GM12878 (cell line): ENCODE results near the gene PPP1R18. TPM values are rescaled to one million over a fixed set of nuclear protein-coding genes. Genes with fewer than 3 reads are reported as not detected.

ENCODE experiments used
- ASH2L ChIP-seq: fragments of 300-600, 200-600 bp; sonication (generic); IDR thresholded peaks from 2 replicates; pipeline ENCODE4 v1.6.1; 2017; ENCODE audit warnings: low read depth, mild to moderate bottlenecking, borderline replicate concordance
- BHLHE40 ChIP-seq, 2 experiments: fragments of 450-650 bp in 1 of 2; IDR thresholded peaks; 2 replicates each; pipeline ENCODE4 v1.6.1; 2011 to 2017; ENCODE audit warnings: low read depth in 2 of 2, borderline replicate concordance in 1 of 2, improper control_type of control experiment in 1 of 2, low read length in 1 of 2, mild to moderate bottlenecking in 1 of 2
- CBX5 ChIP-seq: sonication (generic); IDR thresholded peaks from 2 replicates; pipeline ENCODE4 v1.6.1; 2016; ENCODE audit warnings: low read depth, moderate library complexity, mild to moderate bottlenecking, inconsistent platforms
- CHD2 ChIP-seq: IDR thresholded peaks from 2 replicates; pipeline ENCODE4 v1.6.1; 2011; ENCODE audit warnings: low read depth, low read length, improper control_type of control experiment, borderline replicate concordance
- ESRRA ChIP-seq: IDR thresholded peaks from 2 replicates; pipeline ENCODE4 v1.6.1; 2012; ENCODE audit warnings: mild to moderate bottlenecking, low read length, improper control_type of control experiment
- FOXK2 ChIP-seq: fragments of 450-650 bp; IDR thresholded peaks from 2 replicates; pipeline ENCODE4 v1.6.1; 2017; ENCODE audit warnings: mild to moderate bottlenecking, moderate library complexity
- HDAC2 ChIP-seq: fragments of 200-600 bp; sonication (generic); IDR thresholded peaks from 2 replicates; pipeline ENCODE4 v1.6.1; 2017
- KDM1A ChIP-seq: fragments of 200-600 bp; sonication (generic); IDR thresholded peaks from 2 replicates; pipeline ENCODE4 v1.6.1; 2016; ENCODE audit warnings: borderline replicate concordance
- KLF5 ChIP-seq: fragments of 450-650 bp; IDR thresholded peaks from 2 replicates; pipeline ENCODE4 v1.6.1; 2014; ENCODE audit warnings: mild to moderate bottlenecking; ENCODE audit not compliant: partially characterized antibody
- LARP7 ChIP-seq: fragments of 450-650 bp; IDR thresholded peaks from 2 replicates; pipeline ENCODE4 v1.6.1; 2017; ENCODE audit warnings: mild to moderate bottlenecking
- MTA3 ChIP-seq: IDR thresholded peaks from 2 replicates; pipeline ENCODE4 v1.6.1; 2012; ENCODE audit warnings: low read length, inconsistent platforms, borderline replicate concordance
- NBN ChIP-seq: fragments of 450-650 bp; IDR thresholded peaks from 2 replicates; pipeline ENCODE4 v1.6.1; 2016
- NFXL1 ChIP-seq: fragments of 450-650 bp; IDR thresholded peaks from 2 replicates; pipeline ENCODE4 v1.6.1; 2017; ENCODE audit warnings: antibody characterized with exemption, mild to moderate bottlenecking, borderline replicate concordance
- NR2C2 ChIP-seq: IDR thresholded peaks from 2 replicates; pipeline ENCODE4 v1.6.1; 2011; ENCODE audit warnings: borderline replicate concordance, low read depth; ENCODE audit not compliant: control insufficient read depth, insufficient read length
- RB1 ChIP-seq: fragments of 450-650 bp; formaldehyde crosslinking; IDR thresholded peaks from 2 replicates; pipeline ENCODE4 v1.6.1; 2017; ENCODE audit warnings: mild to moderate bottlenecking, borderline replicate concordance
- TBL1XR1 ChIP-seq: IDR thresholded peaks from 2 replicates; pipeline ENCODE4 v1.6.1; 2012; ENCODE audit warnings: low read depth, low read length, improper control_type of control experiment
- YY1 ChIP-seq: IDR thresholded peaks from 2 replicates; pipeline ENCODE4 v1.6.1; 2011; ENCODE audit warnings: low read depth, mild to moderate bottlenecking, low read length
- ZNF274 ChIP-seq: IDR thresholded peaks from one replicate; pipeline ENCODE4 v1.8.0; 2011; ENCODE audit not compliant: insufficient read length, insufficient read depth
- polyA plus RNA-seq, 11 experiments: library from polyadenylated mRNA; depleted of rRNA in 4 of 11; unstranded in 6 of 11; stranded (reverse) in 5 of 11; fragments of >200 nt; fragmentation: Nextera tagmentation in 4 of 11; fragmentation: Illumina TruSeq in 1 of 11; extraction: Ambion mirVana in 4 of 11; extraction: Trizol in 1 of 11; gene quantifications; 1 replicate in 1 of 11; 2 replicates in 10 of 11; pipeline versions ENCODE4 v1.2.1 to v1.2.3, GENCODE V29; 2011 to 2016; ENCODE audit warnings: inconsistent platforms in 2 of 11, missing spikeins in 2 of 11, low read depth in 1 of 11
- total RNA-seq, 4 experiments: library from RNA; depleted of rRNA in 3 of 4; stranded (reverse); fragments of >200 nt in 3 of 4; fragmentation: Illumina TruSeq in 1 of 4; extraction: Trizol in 1 of 4; gene quantifications; 2 replicates each; pipeline versions ENCODE4 v1.2.1 to v1.2.3, GENCODE V29; 2013 to 2021
- TF ChIP-seq, protein P1 (sequence below): fragments of 450-650 bp; IDR thresholded peaks from 2 replicates; pipeline ENCODE4 v1.6.1; 2017; ENCODE audit warnings: low read depth, mild to moderate bottlenecking, moderate library complexity
- TF ChIP-seq, protein P2 (sequence below): fragments of 450-650 bp; IDR thresholded peaks from 2 replicates; pipeline ENCODE4 v1.6.1; 2016; ENCODE audit warnings: mild to moderate bottlenecking
- TF ChIP-seq, protein P3 (sequence below): IDR thresholded peaks from 2 replicates; pipeline ENCODE4 v1.6.1; 2012; ENCODE audit warnings: low read depth, low read length, improper control_type of control experiment
- TF ChIP-seq, protein P4 (sequence below): fragments of 450-650 bp; IDR thresholded peaks from 2 replicates; pipeline ENCODE4 v1.6.1; 2017; ENCODE audit warnings: mild to moderate bottlenecking, moderate library complexity

The PPP1R18 gene
- total and polyA plus RNA-seq, 10 of the 15 experiments (the other 5 are each of a cell fraction or from before 2014, with no cell fraction given): 21.0 to 119 (median 52.6) TPM

DNA sequence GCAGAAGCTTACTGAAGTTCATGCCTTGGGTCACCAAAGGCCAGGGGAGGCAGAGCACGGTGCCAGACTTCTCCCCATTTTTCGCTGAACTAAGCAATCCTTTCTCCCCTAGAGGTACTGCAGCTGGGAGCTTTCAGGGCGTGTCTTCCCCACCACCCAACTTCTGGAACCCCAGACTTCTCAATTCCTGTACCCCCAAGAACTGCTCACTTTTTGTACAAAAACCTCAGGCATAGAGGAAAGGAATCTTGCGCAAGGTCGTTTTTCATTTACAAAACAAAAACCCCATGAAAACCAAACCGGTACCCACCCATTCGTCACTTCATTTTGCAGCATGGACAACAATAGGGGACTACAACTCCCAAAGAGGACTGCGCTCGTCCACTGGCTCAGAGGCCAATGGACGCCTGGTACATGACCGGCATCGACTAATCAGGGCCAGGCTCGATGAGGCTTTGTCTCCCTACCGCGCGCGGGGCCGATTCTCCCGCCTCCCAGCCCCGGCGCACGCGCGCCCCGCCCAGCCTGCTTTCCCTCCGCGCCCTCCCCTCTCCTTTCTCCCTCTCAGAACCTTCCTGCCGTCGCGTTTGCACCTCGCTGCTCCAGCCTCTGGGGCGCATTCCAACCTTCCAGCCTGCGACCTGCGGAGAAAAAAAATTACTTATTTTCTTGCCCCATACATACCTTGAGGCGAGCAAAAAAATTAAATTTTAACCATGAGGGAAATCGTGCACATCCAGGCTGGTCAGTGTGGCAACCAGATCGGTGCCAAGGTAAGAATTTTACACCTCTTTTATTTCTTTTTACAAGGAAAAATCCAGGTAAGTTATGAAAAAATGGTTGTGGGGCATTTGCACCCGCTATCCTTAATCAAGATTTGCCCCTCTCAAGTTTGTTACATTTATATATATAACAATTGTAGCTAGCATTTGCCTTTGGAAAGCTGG, 33.6 kb upstream of the PPP1R18 start, which contains the start of gene TUBB (continued):
- TF ChIP-seq, protein P1, sequence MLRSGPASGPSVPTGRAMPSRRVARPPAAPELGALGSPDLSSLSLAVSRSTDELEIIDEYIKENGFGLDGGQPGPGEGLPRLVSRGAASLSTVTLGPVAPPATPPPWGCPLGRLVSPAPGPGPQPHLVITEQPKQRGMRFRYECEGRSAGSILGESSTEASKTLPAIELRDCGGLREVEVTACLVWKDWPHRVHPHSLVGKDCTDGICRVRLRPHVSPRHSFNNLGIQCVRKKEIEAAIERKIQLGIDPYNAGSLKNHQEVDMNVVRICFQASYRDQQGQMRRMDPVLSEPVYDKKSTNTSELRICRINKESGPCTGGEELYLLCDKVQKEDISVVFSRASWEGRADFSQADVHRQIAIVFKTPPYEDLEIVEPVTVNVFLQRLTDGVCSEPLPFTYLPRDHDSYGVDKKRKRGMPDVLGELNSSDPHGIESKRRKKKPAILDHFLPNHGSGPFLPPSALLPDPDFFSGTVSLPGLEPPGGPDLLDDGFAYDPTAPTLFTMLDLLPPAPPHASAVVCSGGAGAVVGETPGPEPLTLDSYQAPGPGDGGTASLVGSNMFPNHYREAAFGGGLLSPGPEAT: no peak
- TF ChIP-seq, protein P2, sequence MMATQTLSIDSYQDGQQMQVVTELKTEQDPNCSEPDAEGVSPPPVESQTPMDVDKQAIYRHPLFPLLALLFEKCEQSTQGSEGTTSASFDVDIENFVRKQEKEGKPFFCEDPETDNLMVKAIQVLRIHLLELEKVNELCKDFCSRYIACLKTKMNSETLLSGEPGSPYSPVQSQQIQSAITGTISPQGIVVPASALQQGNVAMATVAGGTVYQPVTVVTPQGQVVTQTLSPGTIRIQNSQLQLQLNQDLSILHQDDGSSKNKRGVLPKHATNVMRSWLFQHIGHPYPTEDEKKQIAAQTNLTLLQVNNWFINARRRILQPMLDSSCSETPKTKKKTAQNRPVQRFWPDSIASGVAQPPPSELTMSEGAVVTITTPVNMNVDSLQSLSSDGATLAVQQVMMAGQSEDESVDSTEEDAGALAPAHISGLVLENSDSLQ: peak; percentile 56
- no peak for TF ChIP-seq NR2C2
- TF ChIP-seq, protein P3, sequence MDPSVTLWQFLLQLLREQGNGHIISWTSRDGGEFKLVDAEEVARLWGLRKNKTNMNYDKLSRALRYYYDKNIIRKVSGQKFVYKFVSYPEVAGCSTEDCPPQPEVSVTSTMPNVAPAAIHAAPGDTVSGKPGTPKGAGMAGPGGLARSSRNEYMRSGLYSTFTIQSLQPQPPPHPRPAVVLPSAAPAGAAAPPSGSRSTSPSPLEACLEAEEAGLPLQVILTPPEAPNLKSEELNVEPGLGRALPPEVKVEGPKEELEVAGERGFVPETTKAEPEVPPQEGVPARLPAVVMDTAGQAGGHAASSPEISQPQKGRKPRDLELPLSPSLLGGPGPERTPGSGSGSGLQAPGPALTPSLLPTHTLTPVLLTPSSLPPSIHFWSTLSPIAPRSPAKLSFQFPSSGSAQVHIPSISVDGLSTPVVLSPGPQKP: no peak
- no peak for TF ChIP-seq HDAC2
- TF ChIP-seq LARP7: peak; percentile 27; the same call in 1 of the 2 replicates
- TF ChIP-seq RB1: peak; percentile 47; the same call in 1 of the 2 replicates
- TF ChIP-seq, protein P4, sequence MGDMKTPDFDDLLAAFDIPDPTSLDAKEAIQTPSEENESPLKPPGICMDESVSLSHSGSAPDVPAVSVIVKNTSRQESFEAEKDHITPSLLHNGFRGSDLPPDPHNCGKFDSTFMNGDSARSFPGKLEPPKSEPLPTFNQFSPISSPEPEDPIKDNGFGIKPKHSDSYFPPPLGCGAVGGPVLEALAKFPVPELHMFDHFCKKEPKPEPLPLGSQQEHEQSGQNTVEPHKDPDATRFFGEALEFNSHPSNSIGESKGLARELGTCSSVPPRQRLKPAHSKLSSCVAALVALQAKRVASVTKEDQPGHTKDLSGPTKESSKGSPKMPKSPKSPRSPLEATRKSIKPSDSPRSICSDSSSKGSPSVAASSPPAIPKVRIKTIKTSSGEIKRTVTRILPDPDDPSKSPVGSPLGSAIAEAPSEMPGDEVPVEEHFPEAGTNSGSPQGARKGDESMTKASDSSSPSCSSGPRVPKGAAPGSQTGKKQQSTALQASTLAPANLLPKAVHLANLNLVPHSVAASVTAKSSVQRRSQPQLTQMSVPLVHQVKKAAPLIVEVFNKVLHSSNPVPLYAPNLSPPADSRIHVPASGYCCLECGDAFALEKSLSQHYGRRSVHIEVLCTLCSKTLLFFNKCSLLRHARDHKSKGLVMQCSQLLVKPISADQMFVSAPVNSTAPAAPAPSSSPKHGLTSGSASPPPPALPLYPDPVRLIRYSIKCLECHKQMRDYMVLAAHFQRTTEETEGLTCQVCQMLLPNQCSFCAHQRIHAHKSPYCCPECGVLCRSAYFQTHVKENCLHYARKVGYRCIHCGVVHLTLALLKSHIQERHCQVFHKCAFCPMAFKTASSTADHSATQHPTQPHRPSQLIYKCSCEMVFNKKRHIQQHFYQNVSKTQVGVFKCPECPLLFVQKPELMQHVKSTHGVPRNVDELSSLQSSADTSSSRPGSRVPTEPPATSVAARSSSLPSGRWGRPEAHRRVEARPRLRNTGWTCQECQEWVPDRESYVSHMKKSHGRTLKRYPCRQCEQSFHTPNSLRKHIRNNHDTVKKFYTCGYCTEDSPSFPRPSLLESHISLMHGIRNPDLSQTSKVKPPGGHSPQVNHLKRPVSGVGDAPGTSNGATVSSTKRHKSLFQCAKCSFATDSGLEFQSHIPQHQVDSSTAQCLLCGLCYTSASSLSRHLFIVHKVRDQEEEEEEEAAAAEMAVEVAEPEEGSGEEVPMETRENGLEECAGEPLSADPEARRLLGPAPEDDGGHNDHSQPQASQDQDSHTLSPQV: no peak
- TF ChIP-seq MTA3: no peak
- no peak for TF ChIP-seq NBN
- no peak for TF ChIP-seq KDM1A
- TF ChIP-seq CBX5: no peak
- no peak for TF ChIP-seq NFXL1
- TF ChIP-seq CHD2: peak; percentile 62; the same call in 1 of the 2 replicates
- TF ChIP-seq TBL1XR1: 0 out of 2 replicates have a peak, but pooled peaks have one; percentile 21
- no peak for TF ChIP-seq ASH2L
- no peak for TF ChIP-seq ZNF274
- peak; percentile 47 to 77; a peak in 1 of 4 replicates for TF ChIP-seq BHLHE40 (IDR thresholded peaks at IDR 0.05; ENCODE audit: borderline replicate concordance in 1 of 2, low read depth in 2 of 2, low read length in 1 of 2)
- TF ChIP-seq YY1: peak; percentile 88
- no peak for TF ChIP-seq ESRRA
- TF ChIP-seq KLF5: no peak
- TF ChIP-seq FOXK2: no peak
